ENCODE results near the gene HSF5.

DNA sequence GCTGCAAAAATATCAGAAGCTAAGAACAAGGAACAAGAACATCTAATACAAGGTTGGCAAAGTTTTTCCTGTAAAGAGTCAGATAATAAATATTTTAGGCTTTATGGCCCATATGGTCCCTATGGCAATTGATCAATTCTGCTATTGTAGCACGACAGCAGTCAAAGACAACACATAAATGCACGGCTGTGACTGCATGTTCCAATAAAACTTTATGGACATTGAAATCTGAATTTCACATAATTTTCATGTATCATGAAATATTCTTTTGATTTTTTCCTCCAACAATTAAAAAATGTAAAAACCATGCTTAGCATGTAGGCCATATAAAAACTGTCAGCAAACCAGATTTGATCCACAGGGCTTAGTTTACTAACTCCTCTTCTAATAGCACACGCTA, 60.4 kb downstream of the HSF5 start:
- TF ChIP-seq, protein P1, sequence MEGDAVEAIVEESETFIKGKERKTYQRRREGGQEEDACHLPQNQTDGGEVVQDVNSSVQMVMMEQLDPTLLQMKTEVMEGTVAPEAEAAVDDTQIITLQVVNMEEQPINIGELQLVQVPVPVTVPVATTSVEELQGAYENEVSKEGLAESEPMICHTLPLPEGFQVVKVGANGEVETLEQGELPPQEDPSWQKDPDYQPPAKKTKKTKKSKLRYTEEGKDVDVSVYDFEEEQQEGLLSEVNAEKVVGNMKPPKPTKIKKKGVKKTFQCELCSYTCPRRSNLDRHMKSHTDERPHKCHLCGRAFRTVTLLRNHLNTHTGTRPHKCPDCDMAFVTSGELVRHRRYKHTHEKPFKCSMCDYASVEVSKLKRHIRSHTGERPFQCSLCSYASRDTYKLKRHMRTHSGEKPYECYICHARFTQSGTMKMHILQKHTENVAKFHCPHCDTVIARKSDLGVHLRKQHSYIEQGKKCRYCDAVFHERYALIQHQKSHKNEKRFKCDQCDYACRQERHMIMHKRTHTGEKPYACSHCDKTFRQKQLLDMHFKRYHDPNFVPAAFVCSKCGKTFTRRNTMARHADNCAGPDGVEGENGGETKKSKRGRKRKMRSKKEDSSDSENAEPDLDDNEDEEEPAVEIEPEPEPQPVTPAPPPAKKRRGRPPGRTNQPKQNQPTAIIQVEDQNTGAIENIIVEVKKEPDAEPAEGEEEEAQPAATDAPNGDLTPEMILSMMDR (IDR thresholded peaks at IDR 0.05; ENCODE audit: insufficient read depth, low read length) = no peak
- TF ChIP-seq POLR2AphosphoS5 (IDR thresholded peaks at IDR 0.05; ENCODE audit: low read depth) (no peak), GABPA (IDR thresholded peaks at IDR 0.05; ENCODE audit: low read depth) (no peak), SPI1 (IDR thresholded peaks at IDR 0.05; ENCODE audit: borderline replicate concordance, low read depth) (no peak)
- TF ChIP-seq, protein P2, sequence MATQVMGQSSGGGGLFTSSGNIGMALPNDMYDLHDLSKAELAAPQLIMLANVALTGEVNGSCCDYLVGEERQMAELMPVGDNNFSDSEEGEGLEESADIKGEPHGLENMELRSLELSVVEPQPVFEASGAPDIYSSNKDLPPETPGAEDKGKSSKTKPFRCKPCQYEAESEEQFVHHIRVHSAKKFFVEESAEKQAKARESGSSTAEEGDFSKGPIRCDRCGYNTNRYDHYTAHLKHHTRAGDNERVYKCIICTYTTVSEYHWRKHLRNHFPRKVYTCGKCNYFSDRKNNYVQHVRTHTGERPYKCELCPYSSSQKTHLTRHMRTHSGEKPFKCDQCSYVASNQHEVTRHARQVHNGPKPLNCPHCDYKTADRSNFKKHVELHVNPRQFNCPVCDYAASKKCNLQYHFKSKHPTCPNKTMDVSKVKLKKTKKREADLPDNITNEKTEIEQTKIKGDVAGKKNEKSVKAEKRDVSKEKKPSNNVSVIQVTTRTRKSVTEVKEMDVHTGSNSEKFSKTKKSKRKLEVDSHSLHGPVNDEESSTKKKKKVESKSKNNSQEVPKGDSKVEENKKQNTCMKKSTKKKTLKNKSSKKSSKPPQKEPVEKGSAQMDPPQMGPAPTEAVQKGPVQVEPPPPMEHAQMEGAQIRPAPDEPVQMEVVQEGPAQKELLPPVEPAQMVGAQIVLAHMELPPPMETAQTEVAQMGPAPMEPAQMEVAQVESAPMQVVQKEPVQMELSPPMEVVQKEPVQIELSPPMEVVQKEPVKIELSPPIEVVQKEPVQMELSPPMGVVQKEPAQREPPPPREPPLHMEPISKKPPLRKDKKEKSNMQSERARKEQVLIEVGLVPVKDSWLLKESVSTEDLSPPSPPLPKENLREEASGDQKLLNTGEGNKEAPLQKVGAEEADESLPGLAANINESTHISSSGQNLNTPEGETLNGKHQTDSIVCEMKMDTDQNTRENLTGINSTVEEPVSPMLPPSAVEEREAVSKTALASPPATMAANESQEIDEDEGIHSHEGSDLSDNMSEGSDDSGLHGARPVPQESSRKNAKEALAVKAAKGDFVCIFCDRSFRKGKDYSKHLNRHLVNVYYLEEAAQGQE (IDR thresholded peaks at IDR 0.05; ENCODE audit: insufficient replicate concordance, low read depth) = no peak

All from HL-60 (cell line).